HG02840 (cell line): ENCODE measurements around the gene SRGAP2C.
"Not testable (repeated sequence)": the region's sequence is repeated elsewhere in the genome, so short reads cannot be mapped to it uniquely, and the experiment has no call there.

Source experiments
- ATAC-seq: cut with Tn5 transposase; IDR thresholded peaks from one replicate; pipeline ENCODE4 v1.9.1; 2021; ENCODE audit warnings: mild to moderate bottlenecking, moderate library complexity, moderate number of reproducible peaks; ENCODE audit not compliant: unreplicated experiment, low FRiP score

SRGAP2C gene

GRCh38 chr1:121403254-121403653 lies 218.5 kb downstream of the SRGAP2C start:
- ATAC-seq: not testable (repeated sequence)

- no peak for ATAC-seq
Observed at GRCh38 chr1:121408354-121408753, 223.6 kb downstream of the SRGAP2C start.

- no peak for ATAC-seq
Observed at GRCh38 chr1:121413821-121414220, 229.0 kb downstream of the SRGAP2C start.

- ATAC-seq: no peak
Observed at GRCh38 chr1:121414905-121415304, 230.1 kb downstream of the SRGAP2C start.

GRCh38 chr1:121417325-121417923 lies 232.6 kb downstream of the SRGAP2C start:
- ATAC-seq: no peak

GRCh38 chr1:121418369-121419049 lies 233.7 kb downstream of the SRGAP2C start:
- ATAC-seq: no peak

- not testable (repeated sequence) for ATAC-seq
Observed at GRCh38 chr1:121419050-121419615, 234.4 kb downstream of the SRGAP2C start.

GRCh38 chr1:121421490-121421889 lies 236.7 kb downstream of the SRGAP2C start:
- not testable (repeated sequence) for ATAC-seq

GRCh38 chr1:121423956-121424355 lies 239.2 kb downstream of the SRGAP2C start:
- ATAC-seq: not testable (repeated sequence)

- not testable (repeated sequence) for ATAC-seq
Observed at GRCh38 chr1:121433517-121433916, 248.7 kb downstream of the SRGAP2C start.

GRCh38 chr1:121438862-121439261 lies 254.1 kb downstream of the SRGAP2C start:
- not testable (repeated sequence) for ATAC-seq

GRCh38 chr1:121440993-121441392 lies 256.2 kb downstream of the SRGAP2C start:
- no peak for ATAC-seq
